Activated naive CD8-positive, alpha-beta T cell treated with anti-CD3 and anti-CD28 coated beads, Interleukin-2, amount 50 U/mL, for 16 hours (primary cell): ENCODE measurements around the gene CBFA2T2.
"Not testable (repeated sequence)": the region's sequence is repeated elsewhere in the genome, so short reads cannot be mapped to it uniquely, and the experiment has no call there.

Source experiments
- DNase-seq: peaks from one replicate; pipeline ENCODE4 v3.0.0-alpha.2; 2020; ENCODE audit warnings: low read depth, low spot score

The CBFA2T2 gene

DNA sequence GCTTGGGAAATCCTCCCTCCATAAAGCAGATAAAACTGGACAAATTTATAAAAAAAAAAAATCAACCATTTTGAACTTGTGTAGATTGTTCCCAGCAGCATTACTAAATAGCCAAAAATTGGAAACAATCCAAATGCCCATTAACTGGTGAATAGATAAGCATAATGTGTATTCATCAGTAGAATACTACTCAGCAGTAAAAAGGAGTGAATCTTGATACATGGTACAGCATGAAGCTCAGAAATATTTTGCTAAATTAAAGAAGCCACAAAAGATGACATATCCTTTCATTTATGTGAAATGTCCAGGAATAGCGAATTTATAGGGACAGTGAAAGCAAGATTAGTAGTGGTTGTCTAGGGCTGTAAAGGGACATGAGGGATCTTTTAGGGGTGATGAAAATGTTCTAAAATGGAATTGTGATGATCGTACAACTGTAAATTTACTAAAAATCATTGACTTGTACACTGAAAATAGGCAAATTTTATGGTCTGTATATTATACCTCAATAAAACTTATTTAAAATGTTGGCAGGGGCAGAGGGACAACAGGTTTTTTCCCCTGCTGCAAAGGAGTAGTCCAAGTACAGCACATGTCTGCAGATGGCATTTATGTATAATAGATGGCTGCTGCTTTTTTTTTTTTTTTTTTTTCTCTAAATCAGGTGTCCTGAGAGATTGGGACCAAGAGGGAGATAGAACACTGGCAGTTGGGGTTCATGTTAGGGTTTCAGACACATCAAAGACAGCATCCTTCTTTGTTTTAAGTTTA is 59.5 kb downstream of the CBFA2T2 start:
- no peak for DNase-seq

DNA sequence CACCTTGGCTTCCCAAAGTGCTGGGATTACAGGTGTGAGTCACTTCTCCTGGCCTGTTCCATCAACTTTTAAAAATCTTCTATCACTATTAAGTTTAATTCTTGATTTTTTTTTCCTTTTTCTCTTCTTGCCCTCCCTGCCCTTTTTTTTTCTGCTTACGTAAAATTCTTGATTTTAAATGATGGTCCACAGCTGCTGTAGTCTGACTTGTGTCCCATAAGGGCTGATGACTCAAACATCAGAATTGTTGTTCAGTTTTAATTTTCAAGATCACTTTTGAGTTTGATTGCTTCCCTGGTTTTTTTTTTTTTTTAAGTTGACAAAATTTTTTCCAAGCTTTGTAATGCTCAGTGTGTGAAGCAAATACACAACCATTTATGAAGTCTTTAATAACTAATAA is 61.9 kb downstream of the CBFA2T2 start:
- no peak for DNase-seq

DNA sequence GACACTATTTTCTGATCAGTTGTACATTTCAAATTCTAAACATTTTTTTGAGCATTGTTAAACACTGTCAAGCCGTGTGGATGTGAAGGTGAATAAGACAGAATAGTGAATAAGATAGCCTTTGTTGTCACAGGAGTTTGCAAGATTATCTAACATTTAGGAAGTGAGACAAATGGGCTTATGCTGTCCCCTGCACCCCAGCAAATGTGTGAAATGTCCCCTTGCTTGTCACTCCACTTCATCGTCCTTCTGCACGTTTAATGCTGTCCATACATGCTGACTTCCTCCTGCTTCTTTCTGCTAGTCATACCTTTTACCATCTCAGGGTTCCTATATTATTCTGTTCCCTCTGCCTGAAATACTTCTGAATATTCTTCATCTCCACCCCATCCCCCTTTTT is 62.6 kb downstream of the CBFA2T2 start:
- DNase-seq = no peak

DNA sequence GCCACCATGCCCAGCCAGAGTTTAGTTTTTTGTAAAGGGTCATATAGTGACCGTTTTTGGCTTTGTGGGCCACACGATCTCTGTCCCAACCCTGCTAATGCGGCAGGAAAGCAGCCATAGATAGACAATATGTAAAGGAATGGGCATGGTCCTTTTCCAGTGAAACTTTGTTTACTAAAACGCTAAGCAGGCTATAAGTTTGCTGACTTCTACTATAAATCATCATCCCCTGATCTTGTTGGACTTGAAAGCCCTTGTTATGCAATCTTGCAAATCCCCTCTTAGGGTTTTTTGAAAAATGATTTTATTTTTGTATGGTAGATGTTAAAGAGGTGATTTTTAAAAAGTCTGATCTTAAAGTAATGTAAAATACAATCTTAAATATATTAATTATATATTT is 63.6 kb downstream of the CBFA2T2 start:
- DNase-seq = no peak

DNA sequence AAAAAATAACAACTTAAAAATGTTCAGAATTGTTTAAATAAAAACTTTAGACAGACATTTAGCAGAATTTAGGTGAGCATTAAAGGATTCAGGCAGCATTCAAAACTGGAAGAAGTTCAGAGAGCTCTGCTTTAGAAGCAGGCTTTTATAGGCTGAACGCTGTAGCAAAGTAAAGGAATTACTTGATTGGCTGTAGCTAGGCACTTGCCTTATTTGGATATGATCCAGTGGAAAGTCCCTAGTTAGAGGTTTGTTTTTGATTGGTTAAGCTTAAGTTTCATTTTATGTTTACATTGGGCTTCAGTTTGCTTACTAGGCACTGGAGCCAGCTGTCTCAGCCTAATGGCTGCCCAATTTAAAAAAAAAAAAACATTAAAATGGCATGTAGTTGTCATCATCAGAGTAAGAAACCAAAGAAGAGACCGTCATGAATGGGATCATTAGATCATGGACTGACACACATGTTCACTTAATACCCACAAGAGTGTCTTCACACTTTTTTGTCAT is 65.1 kb downstream of the CBFA2T2 start:
- no peak for DNase-seq

DNA sequence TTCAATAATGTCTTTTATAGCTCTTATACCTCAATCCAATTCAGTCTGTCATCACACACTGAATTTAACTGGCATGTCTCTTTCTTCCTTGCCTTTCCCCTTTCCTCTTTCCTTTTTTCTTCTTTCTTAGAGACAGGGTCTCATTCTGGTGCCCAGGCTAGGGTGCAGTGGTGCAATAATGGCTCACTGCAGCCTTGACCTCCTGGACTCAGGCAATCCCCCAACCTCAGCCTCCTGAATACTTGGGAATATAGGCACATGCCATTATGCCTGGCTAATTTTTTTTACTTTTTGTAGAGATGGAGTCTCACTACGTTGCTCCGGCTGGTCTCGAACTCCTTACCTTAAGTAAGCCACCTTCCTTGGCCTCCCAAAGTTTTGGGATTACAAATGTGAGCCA is 65.9 kb downstream of the CBFA2T2 start:
- no peak for DNase-seq

DNA sequence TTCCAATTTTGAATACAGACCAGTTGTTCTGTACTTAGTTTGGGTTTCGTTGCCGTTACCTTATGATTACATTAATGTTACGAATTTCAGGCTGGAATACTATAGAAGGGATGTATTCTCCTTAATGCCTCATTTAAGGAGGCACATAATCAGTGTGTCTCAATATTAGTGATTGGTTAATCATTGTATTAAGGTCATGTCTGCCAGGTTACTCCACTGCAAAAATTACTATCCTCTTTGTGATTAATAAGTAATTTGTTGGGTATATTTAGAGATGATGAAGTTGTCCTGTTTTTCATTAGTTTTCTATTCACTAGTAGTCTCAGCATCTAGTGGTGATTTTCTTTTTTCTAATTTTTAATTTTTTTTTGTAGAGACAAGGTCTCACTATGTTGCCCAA is 66.3 kb downstream of the CBFA2T2 start:
- DNase-seq = no peak

DNA sequence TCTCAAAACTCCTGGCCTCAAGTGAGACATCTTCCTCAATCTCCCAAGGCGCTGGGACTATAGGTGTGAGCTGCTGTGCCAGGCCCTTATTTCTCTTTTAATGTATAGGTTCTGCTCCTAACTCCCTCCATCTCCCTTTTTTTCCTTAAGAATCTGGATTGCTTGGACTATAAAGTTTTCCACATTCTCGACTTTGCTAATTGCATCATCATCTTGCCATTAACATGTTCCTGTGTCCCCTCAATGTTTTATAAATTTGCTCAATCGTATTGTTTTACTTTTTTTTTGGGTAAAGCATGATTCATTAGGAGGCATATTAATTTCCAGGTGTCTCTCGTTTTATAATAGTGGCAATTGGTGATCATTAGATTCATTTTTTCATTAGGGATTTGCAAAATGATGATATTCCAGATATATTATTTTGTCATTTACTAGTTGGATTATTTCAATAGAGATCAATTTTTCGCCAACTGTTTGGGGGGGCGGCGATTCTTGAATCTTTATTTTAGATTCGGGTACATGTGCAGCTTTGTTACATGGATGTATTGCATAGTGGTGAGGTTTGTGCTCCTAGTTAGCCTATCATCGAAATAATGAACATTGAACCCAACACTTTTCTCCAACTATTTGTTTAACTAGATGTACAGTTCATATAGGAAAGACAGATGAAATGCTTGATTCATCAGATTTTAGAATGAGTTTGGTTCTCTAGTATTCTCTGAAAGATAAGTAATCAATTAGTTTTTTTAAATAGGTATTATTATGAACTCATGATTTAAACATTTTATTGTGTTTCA is 68.7 kb downstream of the CBFA2T2 start:
- DNase-seq = no peak

DNA sequence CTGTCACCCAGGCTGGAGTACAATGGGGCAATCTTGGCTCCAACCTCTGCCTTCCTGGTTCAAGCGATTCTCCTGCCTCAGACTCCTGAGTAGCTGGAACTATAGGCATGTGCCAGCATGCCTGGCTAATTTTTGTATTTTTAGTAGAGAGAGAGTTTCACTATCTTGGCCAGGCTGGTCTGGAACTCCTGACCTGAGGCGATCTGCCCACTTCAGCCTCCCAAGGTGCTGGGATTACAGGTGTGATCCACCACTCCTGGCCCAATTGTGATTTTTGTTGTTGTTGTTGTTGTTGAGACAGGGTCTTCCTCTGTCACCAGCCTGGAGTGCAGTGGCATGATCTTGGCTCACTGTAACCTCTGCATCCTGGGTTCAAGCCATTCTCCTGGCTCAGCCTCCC is 69.3 kb downstream of the CBFA2T2 start:
- DNase-seq = no peak

DNA sequence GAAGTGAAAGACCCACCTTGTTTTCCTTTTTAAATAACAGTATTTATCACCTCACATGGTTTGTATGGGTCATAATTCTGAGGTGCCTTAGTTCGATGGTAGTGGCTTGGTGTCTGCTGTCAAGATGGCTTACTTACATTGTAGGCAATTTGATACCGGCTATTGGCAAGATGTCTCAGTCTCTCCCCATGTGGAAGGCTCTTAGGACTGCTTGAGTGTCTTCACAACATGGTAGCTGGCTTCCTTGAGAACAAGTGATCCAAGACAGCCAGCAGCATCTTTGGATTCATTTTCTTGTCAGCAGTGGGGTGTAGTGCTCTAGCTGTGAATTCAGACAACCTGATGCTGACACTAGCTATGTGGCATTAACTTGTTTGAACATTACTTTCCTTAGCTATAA is 70.1 kb downstream of the CBFA2T2 start:
- DNase-seq = no peak

DNA sequence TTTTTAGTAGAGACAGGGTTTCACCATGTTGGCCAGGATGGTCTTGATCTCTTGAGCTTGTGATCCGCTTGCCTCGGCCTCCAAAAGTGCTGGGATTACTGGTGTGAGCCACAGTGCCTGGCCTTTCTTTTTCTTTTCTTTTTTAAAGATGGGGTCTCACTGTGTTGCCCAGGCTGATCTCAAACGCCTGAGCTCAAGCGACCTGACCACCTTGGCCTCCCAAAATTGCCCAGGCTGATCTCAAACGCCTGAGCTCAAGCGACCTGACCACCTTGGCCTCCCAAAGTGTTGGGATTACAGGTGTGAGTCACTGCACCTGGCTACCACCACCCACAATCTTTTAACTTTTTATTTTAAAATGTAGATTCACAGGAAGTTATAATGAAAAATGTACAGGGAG is 71.2 kb downstream of the CBFA2T2 start:
- not testable (repeated sequence) for DNase-seq

DNA sequence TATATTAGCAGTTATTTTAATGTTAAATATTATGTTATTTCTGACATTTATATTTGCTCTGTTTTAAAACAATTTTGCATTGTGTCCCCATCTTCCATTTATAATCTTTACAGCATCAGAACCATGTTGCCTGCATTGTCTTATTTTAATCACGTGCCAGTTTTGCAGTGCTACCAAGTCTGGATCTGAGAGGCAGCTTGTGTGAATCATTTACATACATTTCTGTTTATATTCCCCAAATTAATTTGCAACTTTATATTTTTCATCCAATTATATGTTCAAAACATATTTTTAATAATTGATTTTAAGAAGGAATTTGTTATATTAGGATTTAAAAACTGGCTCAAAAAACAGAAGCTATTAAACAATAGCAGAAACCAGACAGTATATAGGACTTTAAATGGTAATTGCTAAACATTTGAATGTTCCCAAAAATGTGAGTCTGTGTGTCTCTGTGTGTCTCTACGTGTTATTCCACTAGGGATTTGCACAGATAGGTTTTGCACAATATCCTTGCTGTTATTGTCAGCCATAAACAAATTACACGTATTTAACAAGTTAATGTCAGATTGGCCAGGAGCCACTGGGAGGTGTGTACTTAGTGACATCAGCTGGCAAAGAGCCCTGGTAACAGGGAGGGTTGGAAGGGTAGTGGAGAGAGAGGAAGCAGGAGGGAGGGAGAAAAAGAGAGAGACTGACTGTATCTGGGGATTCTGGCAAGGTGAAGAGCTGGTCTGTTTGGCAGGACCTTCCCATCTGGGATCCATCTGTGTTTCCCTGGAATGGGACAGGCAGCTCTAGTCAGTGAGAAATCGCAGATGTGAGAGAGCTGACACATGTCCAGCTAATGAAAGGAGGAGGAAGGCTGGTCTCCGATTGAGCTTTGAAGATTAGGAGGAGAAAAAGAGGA is 72.1 kb downstream of the CBFA2T2 start:
- DNase-seq = no peak

DNA sequence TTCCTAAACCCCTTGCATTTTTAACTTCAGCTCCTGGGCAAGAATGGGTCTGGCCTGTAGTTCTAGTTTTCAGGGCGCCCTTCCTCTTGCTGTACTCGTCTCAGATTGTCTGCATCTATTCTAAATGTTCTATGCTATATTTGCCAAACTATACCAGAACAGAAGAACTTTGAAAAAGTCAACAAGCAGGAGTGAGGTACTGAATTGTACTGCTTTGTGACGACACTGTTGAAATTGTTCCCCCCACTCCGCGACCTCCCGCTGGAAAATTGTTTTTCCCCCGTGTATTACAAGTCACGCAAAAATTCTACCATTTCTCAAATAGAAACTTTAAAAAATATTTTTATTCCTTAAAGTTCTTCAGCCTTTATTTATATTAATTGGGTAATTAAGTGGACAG is 73.9 kb downstream of the CBFA2T2 start:
- DNase-seq = no peak

DNA sequence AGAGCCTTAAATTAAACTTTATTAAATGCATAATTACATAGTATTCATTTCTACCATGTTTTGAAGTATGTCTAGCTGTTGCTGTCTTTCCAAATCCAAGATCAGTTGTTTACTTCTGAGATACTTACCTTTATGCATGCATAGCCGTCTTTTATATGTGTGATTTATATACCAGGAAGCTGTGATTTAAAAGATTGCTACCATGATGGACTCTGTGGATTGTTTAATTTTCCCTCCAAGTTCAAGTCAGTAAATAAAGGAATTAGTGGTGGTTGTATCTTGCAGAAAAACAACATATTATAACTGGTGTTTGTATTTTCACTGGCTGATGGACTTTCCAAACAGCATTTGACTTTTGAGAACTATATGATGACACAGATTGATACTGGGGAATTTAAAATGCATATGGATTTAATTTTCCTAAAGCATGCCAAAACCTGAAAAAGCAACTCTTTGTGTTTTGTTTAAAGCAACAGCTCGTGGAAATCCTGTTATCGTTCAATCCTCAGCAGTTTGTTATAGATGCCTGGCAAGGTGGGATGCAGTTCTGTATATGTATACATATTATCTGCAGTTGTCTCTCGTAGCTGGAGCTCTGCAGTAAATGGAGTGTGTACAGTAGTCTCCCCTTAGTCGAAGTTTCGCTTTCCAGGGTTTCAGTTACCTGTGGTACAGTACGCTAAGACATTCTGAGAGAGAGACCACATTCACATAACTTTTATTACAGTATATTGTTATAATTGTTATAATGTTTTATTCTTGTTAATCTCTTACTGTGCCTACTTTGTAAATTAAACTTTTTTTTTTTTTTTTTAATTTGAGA is 77.1 kb downstream of the CBFA2T2 start:
- DNase-seq = no peak

DNA sequence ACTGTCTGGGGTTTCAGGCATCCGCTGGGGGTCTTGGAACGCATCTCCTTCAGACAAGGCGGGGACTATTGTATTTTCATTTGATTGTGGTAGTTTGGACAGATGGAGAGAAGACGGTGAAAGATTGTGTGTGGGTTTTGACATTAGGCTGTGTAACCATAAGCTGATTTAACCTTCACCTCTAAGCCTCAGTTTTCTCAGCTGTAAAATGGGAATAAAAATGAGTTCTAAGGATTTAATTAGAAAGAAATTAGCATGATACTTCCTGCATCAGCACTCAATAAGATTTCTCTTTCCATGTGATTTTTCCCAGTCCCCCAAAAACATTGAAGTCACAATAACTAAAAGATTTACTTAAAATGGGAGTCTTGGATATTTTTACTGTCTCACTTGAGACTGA is 78.1 kb downstream of the CBFA2T2 start:
- DNase-seq = no peak

DNA sequence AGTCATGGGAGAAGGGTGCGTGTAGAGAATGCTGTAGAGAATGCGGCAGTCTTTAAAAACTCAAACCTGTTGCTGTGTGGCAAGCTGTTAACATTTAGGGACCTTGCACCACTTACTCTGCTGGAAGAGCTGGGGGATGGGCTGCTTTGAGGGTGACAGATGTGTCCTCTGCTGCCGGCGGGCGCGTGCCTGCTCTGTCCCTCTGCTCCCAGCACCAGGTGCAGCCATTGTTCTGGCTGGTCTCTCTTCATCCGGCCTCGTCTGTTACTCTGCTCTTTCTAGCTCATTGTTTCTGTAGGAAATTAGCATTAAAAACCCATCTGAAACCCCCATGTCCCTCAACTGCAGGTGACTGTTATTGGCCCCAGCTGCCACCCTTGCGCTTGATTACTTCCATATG is 78.5 kb downstream of the CBFA2T2 start:
- DNase-seq = no peak

DNA sequence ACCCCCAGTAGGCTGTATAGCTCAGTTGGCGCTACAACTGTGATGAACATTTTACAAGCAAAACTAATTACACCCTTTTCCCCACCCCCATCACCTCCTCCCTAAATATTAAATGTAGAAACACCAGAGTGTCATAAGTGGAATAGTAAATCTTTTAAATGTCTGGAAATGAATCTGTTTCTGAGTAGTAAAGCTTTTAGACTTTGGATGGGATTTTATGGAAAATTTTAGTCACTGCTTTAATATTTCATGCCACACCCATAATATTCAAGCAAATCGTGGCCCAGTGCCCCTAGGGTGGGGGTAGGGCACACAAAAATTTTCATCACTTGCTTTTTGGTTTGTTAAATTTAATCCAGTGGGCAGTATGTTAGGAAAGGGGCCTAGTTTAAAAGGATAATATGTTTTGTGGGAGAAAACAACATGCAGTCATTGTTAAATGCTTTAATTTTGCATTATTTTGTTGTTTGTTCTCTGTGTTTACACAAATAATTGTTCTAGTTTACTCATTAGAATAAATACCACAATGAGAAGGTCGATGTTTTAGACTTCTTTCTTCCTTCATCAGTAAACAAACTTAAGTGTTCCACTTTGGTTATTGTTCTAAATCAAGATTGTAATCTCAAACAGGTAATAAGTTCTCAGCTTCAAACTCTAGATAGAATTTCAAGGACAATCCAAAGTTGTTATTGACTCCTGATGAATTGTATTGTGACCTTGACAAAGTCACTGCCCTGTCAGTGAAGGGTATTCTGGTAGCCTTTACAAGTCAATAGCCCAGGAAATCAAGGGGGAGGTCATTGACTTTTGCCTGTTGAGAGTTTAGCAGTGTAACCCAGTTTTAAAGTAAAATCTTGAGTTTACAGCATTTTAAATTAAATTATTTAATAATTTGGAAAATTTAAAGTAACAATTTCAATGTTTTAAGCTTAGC is 79.2 kb downstream of the CBFA2T2 start:
- no peak for DNase-seq

DNA sequence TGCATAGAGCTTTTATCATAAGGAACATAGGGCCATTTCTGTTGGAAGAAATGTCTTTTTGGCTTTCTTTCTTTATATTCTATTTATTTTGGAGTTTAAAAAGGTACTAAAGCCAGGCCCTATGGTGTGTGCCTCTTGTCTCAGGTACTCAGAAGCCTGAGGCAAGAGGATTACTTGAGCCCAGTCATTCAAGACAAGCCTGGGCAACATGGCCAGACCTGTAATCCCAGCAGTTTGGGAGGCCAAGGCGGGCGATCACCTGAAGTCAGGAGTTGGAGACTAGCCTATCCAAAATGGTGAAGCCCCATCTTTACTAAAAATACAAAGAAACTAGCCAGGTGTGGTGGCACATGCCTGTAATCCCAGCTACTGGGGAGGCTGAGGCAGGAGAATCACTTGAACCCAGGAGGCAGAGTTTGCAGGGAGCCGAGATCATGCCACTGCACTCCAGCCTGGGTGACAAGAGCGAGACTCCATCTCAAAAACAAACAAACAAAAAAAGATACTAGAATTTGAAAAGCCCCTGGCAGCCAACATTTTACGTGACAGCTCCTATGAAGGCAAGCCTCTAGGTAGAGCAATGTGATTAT is 80.0 kb downstream of the CBFA2T2 start:
- no peak for DNase-seq

DNA sequence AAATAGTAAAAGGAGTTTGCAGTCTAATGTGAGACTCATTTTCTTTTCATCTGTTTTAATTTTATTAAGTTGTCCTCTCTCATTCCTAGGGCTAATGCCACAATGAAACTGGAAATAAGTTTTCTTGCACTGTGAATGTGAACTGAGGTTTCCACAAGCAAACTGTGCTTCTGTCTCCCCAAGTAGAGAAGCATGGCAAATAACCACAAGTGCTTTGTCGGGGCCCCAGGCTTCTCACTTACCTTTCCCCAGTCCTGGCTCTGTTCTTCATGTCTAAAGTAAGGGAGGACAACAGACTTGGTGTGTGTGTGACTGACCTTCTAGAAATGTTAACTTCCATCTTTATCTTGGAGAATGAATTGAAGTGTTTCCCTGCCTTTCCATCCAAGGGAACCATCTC is 80.8 kb downstream of the CBFA2T2 start:
- no peak for DNase-seq

DNA sequence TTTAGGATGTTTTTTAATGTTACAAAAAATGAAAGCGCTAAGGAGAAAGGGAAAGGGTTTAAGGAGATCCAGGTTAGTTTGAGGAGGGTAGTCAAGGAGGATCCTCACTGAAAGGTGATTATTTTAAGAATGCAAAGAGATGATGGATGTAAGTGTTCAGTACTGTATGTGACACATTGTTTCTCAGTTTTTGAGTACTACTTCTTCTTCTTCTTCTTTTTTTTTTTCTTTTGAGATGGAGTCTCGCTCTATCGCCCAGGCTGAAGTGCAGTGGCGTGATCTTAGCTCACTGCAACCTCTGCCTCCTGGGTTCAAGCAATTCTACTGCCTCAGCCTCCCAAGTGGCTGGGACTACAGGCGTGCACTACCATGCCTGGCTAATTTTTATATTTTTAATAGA is 83.4 kb downstream of the CBFA2T2 start:
- DNase-seq = not testable (repeated sequence)
